AG04450 (cell line): ENCODE measurements around the gene SEMA7A. TPM values are rescaled to one million over a fixed set of nuclear protein-coding genes. Genes with fewer than 3 reads are reported as not detected.

Source experiments
- CTCF ChIA-PET: fragments of 300-600, 350-600 bp; formaldehyde crosslinking; extraction: SDS; loops from one replicate; lab custom pipeline; 2022; ENCODE audit warnings: antibody characterized with exemption, inconsistent platforms; lab: Charles Lee
- POLR2A ChIA-PET: fragments of 350-600 bp; formaldehyde crosslinking; extraction: SDS; loops from one replicate; lab custom pipeline; 2021; ENCODE audit warnings: antibody characterized with exemption, inconsistent platforms; lab: Yijun Ruan, JAX
- DNase-seq: peaks from one replicate; pipeline ENCODE4 v3.0.0-alpha.2; 2011; ENCODE audit warnings: low read depth, low spot score
- H3K27ac ChIP-seq: one replicate; pipeline ENCODE4 v1.5.1; 2012; ENCODE audit warnings: low read depth, low read length, control low read depth
- H3K27me3 ChIP-seq: one replicate; pipeline ENCODE4 v1.6.0; 2012; ENCODE audit warnings: low read length; ENCODE audit not compliant: control insufficient read depth, insufficient read depth
- H3K4me3 ChIP-seq: 2 replicates; pipeline ENCODE4 v1.5.1; 2011; ENCODE audit warnings: mild to moderate bottlenecking, low read depth, low read length, control low read depth
- H3K9me3 ChIP-seq: 2 replicates; pipeline ENCODE4 v1.5.1; 2012; ENCODE audit warnings: low read length; ENCODE audit not compliant: control insufficient read depth, insufficient read depth
- polyA plus RNA-seq: library from polyadenylated mRNA; depleted of rRNA; stranded (reverse); fragments of >200 nt; gene quantifications from 2 replicates; pipeline ENCODE4 v1.2.3, GENCODE V29; 2011
- TF ChIP-seq, protein P1 (sequence below): IDR thresholded peaks from 2 replicates; pipeline ENCODE4 v1.5.1; 2011; ENCODE audit warnings: low read depth, low read length, control low read depth, inconsistent platforms

SEMA7A gene
- polyA plus RNA-seq, 1 experiment: 7.5 TPM

DNA sequence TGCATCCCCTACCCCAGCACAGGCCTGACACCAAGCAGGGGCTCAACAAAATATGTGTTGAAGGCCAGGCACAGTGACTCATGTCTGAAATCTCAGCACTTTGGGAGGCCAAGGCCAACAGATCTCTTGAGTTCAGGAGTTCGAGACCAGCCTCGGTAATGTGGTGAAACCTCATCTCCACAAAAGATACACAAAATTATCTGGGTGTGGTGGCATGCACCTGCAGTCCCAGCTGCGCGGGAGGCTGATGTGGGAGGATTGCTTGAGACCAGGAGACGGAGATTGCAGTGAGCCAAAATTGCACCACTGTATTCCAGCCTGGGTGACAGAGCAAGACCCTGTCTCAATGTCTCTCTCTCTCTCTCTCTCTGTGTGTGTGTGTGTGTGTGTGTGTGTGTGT lies 35.6 kb downstream of the SEMA7A start:
- Histone ChIP-seq H3K27ac (no peak overlapping the region), H3K4me3 (no peak overlapping the region), H3K27me3 (no peaks in the 10 kb centered on the region), H3K9me3 (no peaks in the 10 kb centered on the region)
- CTCF ChIA-PET: no interaction called here
- POLR2A ChIA-PET: no interaction called here
- no peak for DNase-seq
- TF ChIP-seq, protein P1, sequence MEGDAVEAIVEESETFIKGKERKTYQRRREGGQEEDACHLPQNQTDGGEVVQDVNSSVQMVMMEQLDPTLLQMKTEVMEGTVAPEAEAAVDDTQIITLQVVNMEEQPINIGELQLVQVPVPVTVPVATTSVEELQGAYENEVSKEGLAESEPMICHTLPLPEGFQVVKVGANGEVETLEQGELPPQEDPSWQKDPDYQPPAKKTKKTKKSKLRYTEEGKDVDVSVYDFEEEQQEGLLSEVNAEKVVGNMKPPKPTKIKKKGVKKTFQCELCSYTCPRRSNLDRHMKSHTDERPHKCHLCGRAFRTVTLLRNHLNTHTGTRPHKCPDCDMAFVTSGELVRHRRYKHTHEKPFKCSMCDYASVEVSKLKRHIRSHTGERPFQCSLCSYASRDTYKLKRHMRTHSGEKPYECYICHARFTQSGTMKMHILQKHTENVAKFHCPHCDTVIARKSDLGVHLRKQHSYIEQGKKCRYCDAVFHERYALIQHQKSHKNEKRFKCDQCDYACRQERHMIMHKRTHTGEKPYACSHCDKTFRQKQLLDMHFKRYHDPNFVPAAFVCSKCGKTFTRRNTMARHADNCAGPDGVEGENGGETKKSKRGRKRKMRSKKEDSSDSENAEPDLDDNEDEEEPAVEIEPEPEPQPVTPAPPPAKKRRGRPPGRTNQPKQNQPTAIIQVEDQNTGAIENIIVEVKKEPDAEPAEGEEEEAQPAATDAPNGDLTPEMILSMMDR: no peak

GRCh38 chr15:74397239-74398068 lies 36.3 kb downstream of the SEMA7A start:
- ChIA-PET POLR2A (no interaction called here), CTCF (interaction anchor here (2.1 kb wide), 1 partner anchor 15 kb away, joined by 5 read pairs; no protein-coding TSS in a partner anchor)
- DNase-seq: no peak
- no peak overlapping the region for H3K4me3 ChIP-seq
- no peaks in the 10 kb centered on the region for H3K9me3 ChIP-seq
- H3K27ac ChIP-seq: peak overlapping the region; percentile 61
- no peaks in the 10 kb centered on the region for H3K27me3 ChIP-seq
- TF ChIP-seq, protein P1: no peak

- POLR2A ChIA-PET: no interaction called here
- Histone ChIP-seq H3K9me3 (no peaks in the 10 kb centered on the region), H3K27me3 (no peaks in the 10 kb centered on the region), H3K4me3 (no peak overlapping the region), H3K27ac (peak overlapping the region; percentile 61)
- CTCF ChIA-PET: interaction anchor here (2.1 kb wide), 1 partner anchor 14 kb away, joined by 5 read pairs; no protein-coding TSS in a partner anchor
- DNase-seq: no peak
- TF ChIP-seq, protein P1: no peak
These were observed 37.1 kb downstream of the SEMA7A start for GRCh38 chr15:74396445-74397238.

DNA sequence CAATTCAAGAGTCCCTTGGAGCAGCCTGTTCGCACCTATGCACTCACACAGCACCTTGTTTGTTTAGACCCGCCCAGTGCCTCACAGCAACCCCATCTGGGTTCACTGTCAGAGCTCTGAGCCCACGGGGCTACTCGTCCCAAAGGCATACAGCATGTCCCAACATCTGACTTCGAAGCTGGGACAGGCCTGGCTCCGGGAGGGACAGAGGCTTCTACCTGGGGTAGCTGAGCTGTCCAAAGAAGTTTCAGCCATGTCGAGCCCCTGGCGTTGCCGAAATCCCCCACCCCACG lies 37.7 kb downstream of the SEMA7A start:
- CTCF ChIA-PET: interaction anchor here (2.1 kb wide), 1 partner anchor 14 kb away, joined by 5 read pairs; no protein-coding TSS in a partner anchor
- TF ChIP-seq, protein P1: no peak
- H3K27ac ChIP-seq: peak overlapping the region; percentile 61

More for the DNA sequence above, 37.7 kb downstream of the SEMA7A start:
- H3K4me3 ChIP-seq: no peak overlapping the region
- POLR2A ChIA-PET: no interaction called here
- no peaks in the 10 kb centered on the region for H3K9me3 ChIP-seq
- H3K27me3 ChIP-seq: no peaks in the 10 kb centered on the region
- no peak for DNase-seq
